K562 (cell line): ENCODE results near the gene TMEM222.

Experiments
- CTCF ChIP-seq, 3 experiments: IDR thresholded peaks in 2 of 3; conservative IDR thresholded peaks in 1 of 3; 2 replicates each; pipeline ENCODE4 v1.5.1; 2011 to 2012; ENCODE audit warnings: low read length in 3 of 3, mild to moderate bottlenecking in 3 of 3, control low read depth in 2 of 3, improper control_type of control experiment in 1 of 3, inconsistent platforms in 1 of 3, low read depth in 1 of 3, mixed read lengths in 1 of 3, moderate library complexity in 1 of 3; ENCODE audit not compliant: insufficient read depth in 2 of 3
- EP300 ChIP-seq: IDR thresholded peaks from 2 replicates; pipeline ENCODE4 v1.6.1; 2012; ENCODE audit warnings: low read length, improper control_type of control experiment
- FOXA3 ChIP-seq, 2 experiments: fragments of 450-650 bp in 1 of 2; sonication (generic) in 1 of 2; formaldehyde crosslinking; IDR thresholded peaks in 1 of 2; conservative IDR thresholded peaks in 1 of 2; 2 replicates each; pipeline versions ENCODE4 v1.4.0 to v1.8.0; 2020 to 2022; ENCODE audit warnings: mild to moderate bottlenecking in 2 of 2, missing genetic modification reagents in 1 of 2
- FOXJ3 ChIP-seq: sonication (generic); formaldehyde crosslinking; IDR thresholded peaks from 2 replicates; pipeline ENCODE4 v1.4.0; 2020; ENCODE audit warnings: mild to moderate bottlenecking, missing genetic modification reagents
- MAFK ChIP-seq: IDR thresholded peaks from 2 replicates; pipeline ENCODE4 v1.6.1; 2011; ENCODE audit warnings: low read length, improper control_type of control experiment
- MYNN ChIP-seq, 2 experiments: sonication (generic); formaldehyde crosslinking in 1 of 2; IDR thresholded peaks; 2 replicates each; pipeline versions ENCODE4 v1.5.0 to v1.6.1; 2016 to 2020; ENCODE audit warnings: antibody characterized with exemption in 1 of 2, missing genetic modification reagents in 1 of 2
- PHTF2 ChIP-seq: fragments of 250-450 bp; sonication (Bioruptor Pico); IDR thresholded peaks from 2 replicates; pipeline ENCODE4 v1.5.0; 2021; ENCODE audit warnings: mild to moderate bottlenecking
- POLR2AphosphoS2 ChIP-seq: IDR thresholded peaks from 2 replicates; pipeline ENCODE4 v1.6.1; 2012; ENCODE audit warnings: low read length, improper control_type of control experiment
- REST ChIP-seq, 2 experiments: fragments of 450-650 bp; formaldehyde crosslinking in 1 of 2; IDR thresholded peaks; 2 replicates each; pipeline versions ENCODE4 v1.4.0 to v1.6.1; 2014 to 2020; ENCODE audit warnings: mild to moderate bottlenecking in 2 of 2, borderline replicate concordance in 1 of 2, low read depth in 1 of 2
- TEAD2 ChIP-seq: fragments of 450-650 bp; IDR thresholded peaks from 2 replicates; pipeline ENCODE4 v1.6.1; 2016; ENCODE audit warnings: missing genetic modification characterization, control low read depth, missing compliant biosample characterization
- TEAD4 ChIP-seq, 2 experiments: sonication (generic) in 1 of 2; formaldehyde crosslinking in 1 of 2; IDR thresholded peaks; 2 replicates each; pipeline versions ENCODE4 v1.6.1 to v1.8.0; 2012 to 2022; ENCODE audit warnings: borderline replicate concordance in 1 of 2, inconsistent platforms in 1 of 2, low read length in 1 of 2, mild to moderate bottlenecking in 1 of 2, missing genetic modification reagents in 1 of 2
- TGIF2 ChIP-seq: sonication (generic); formaldehyde crosslinking; IDR thresholded peaks from 2 replicates; pipeline ENCODE4 v1.8.1; 2022; ENCODE audit warnings: mild to moderate bottlenecking, missing genetic modification reagents, moderate library complexity
- ZNF274 ChIP-seq: IDR thresholded peaks from 2 replicates; pipeline ENCODE4 v1.6.1; 2011; ENCODE audit warnings: low read depth, mild to moderate bottlenecking, low read length, moderate library complexity, borderline replicate concordance

GRCh38 chr1:27372808-27373690 is 51.1 kb downstream of the TMEM222 start:
- TF ChIP-seq TEAD2 (no peak), MYNN (IDR thresholded peaks at IDR 0.05) (no peak), MYNN (CRISPR knock-in tag; IDR thresholded peaks at IDR 0.05) (no peak), TGIF2 (no peak), TEAD4 (IDR thresholded peaks at IDR 0.05; ENCODE audit: low read length) (no peak), TEAD4 (CRISPR knock-in tag; IDR thresholded peaks at IDR 0.05; ENCODE audit: borderline replicate concordance) (no peak), FOXA3 (CRISPR knock-in tag; conservative IDR thresholded peaks at IDR 0.05 in 1 of 2, IDR thresholded peaks at IDR 0.05 in 1 of 2) (peak in 1 of 2 experiments; percentile 14; a peak in 1 of 4 replicates), ZNF274 (no peak), FOXJ3 (no peak), REST (IDR thresholded peaks at IDR 0.05; ENCODE audit: borderline replicate concordance) (no peak), REST (CRISPR knock-in tag; IDR thresholded peaks at IDR 0.05; ENCODE audit: low read depth) (no peak), CTCF (IDR thresholded peaks at IDR 0.05 in 2 of 3, conservative IDR thresholded peaks at IDR 0.05 in 1 of 3; ENCODE audit: insufficient read depth in 2 of 3, low read depth in 1 of 3, low read length in 3 of 3) (peak; percentile 60 to 81 (median 77)), MAFK (no peak), PHTF2 (CRISPR knock-in tag) (no peak), POLR2AphosphoS2 (no peak), EP300 (no peak)
